Liver (tissue), 9 donors: ENCODE results near the gene ECE1. TPM values are rescaled to one million over a fixed set of nuclear protein-coding genes. Genes with fewer than 3 reads are reported as not detected.

Source experiments
- DNase-seq: peaks from one replicate; pipeline ENCODE4 v3.0.0-alpha.2; 2017; ENCODE audit warnings: low spot score
- H3K27ac ChIP-seq, 2 donors: one replicate each; pipeline ENCODE4 v1.7.0; 2013; ENCODE audit warnings: inconsistent platforms in 2 of 2, low read length in 2 of 2, control low read depth in 1 of 2, low read depth in 1 of 2, mild to moderate bottlenecking in 1 of 2
- H3K27me3 ChIP-seq, 4 donors: one replicate each; pipeline versions ENCODE4 v1.6.1 to v1.7.0; 2013; ENCODE audit warnings: low read length in 3 of 4, inconsistent platforms in 1 of 4, mild to moderate bottlenecking in 1 of 4, moderate library complexity in 1 of 4; ENCODE audit not compliant: control insufficient read depth in 4 of 4, insufficient read depth in 4 of 4
- H3K36me3 ChIP-seq, 4 donors: one replicate each; pipeline versions ENCODE4 v1.6.1 to v1.7.0; 2013; ENCODE audit warnings: low read length in 3 of 4, mild to moderate bottlenecking in 3 of 4, low read depth in 1 of 4, moderate library complexity in 1 of 4; ENCODE audit not compliant: control insufficient read depth in 4 of 4, insufficient read depth in 3 of 4
- H3K4me1 ChIP-seq, 4 donors: one replicate each; pipeline versions ENCODE4 v1.6.1 to v1.7.0; 2013; ENCODE audit warnings: low read length in 3 of 4, mild to moderate bottlenecking in 3 of 4, moderate library complexity in 1 of 4; ENCODE audit not compliant: control insufficient read depth in 4 of 4, insufficient read depth in 4 of 4
- H3K4me3 ChIP-seq, 3 donors: one replicate each; pipeline versions ENCODE4 v1.6.1 to v1.7.0; 2013; ENCODE audit warnings: low read length in 3 of 3, control low read depth in 1 of 3, low read depth in 1 of 3, mild to moderate bottlenecking in 1 of 3
- H3K9ac ChIP-seq, 2 donors: one replicate each; pipeline ENCODE4 v1.7.0; 2013; ENCODE audit warnings: low read length in 2 of 2, mild to moderate bottlenecking in 2 of 2, moderate library complexity in 2 of 2, control low read depth in 1 of 2, low read depth in 1 of 2
- H3K9me3 ChIP-seq, 4 donors: one replicate each; pipeline versions ENCODE4 v1.6.1 to v1.7.0; 2013; ENCODE audit warnings: low read length in 3 of 4; ENCODE audit not compliant: control insufficient read depth in 4 of 4
- FOXA1 ChIP-seq: IDR thresholded peaks from 2 replicates; pipeline ENCODE4 v1.6.1; 2016; ENCODE audit warnings: antibody characterized with exemption
- FOXA2 ChIP-seq: IDR thresholded peaks from 2 replicates; pipeline ENCODE4 v1.6.1; 2016; ENCODE audit warnings: antibody characterized with exemption
- HNF4A ChIP-seq, 2 donors: conservative IDR thresholded peaks; 2 replicates each; pipeline ENCODE4 v1.6.1; 2016; ENCODE audit warnings: antibody characterized with exemption in 2 of 2, mild to moderate bottlenecking in 2 of 2
- HNF4G ChIP-seq: IDR thresholded peaks from 2 replicates; pipeline ENCODE4 v1.6.1; 2016; ENCODE audit warnings: antibody characterized with exemption
- JUND ChIP-seq, 2 donors: IDR thresholded peaks; 2 replicates each; pipeline ENCODE4 v1.6.1; 2016; ENCODE audit warnings: antibody characterized with exemption in 2 of 2
- NR2F2 ChIP-seq: IDR thresholded peaks from 2 replicates; pipeline ENCODE4 v1.6.1; 2016; ENCODE audit warnings: antibody characterized with exemption
- RAD21 ChIP-seq, 2 donors: IDR thresholded peaks; 2 replicates each; pipeline ENCODE4 v1.6.1; 2016; ENCODE audit warnings: antibody characterized with exemption in 2 of 2, mild to moderate bottlenecking in 2 of 2
- RXRA ChIP-seq, 2 donors: IDR thresholded peaks; 2 replicates each; pipeline ENCODE4 v1.6.1; 2017 to 2018; ENCODE audit warnings: antibody characterized with exemption in 2 of 2, mild to moderate bottlenecking in 1 of 2
- SP1 ChIP-seq: IDR thresholded peaks from 2 replicates; pipeline ENCODE4 v1.6.1; 2018; ENCODE audit warnings: antibody characterized with exemption, mild to moderate bottlenecking
- TAF1 ChIP-seq: conservative IDR thresholded peaks from 2 replicates; pipeline ENCODE4 v1.6.1; 2016; ENCODE audit warnings: antibody characterized with exemption, mild to moderate bottlenecking
- YY1 ChIP-seq: IDR thresholded peaks from 2 replicates; pipeline ENCODE4 v1.6.1; 2016; ENCODE audit warnings: antibody characterized with exemption, mild to moderate bottlenecking
- WGBS: extraction: QIAGEN DNeasy Blood & Tissue Kit; methylation state at CpG from one replicate; pipeline ENCODE4 v1.1.7; 2013; 5-methylcytosine and 5-hydroxymethylcytosine counted together
- polyA plus RNA-seq, 2 donors: library from polyadenylated mRNA; stranded (reverse) in 1 of 2; unstranded in 1 of 2; fragments of 200-250 nt in 1 of 2; fragments of >200 nt in 1 of 2; fragmentation: Nextera tagmentation in 1 of 2; extraction: Ambion mirVana in 1 of 2; gene quantifications; one replicate each; pipeline versions ENCODE4 v1.2.1 to v1.2.3, GENCODE V29; 2013 to 2015
- total RNA-seq, 2 donors: library from RNA; depleted of rRNA; stranded (reverse); fragments of >200 nt; gene quantifications; one replicate each; pipeline ENCODE4 v1.2.3, GENCODE V29; 2014
- TF ChIP-seq, protein P1 (sequence below): fragments of 150-350 bp; IDR thresholded peaks from 2 replicates; pipeline ENCODE4 v1.5.1; 2017; ENCODE audit warnings: improper control_type of control experiment, low read depth, low read length; ENCODE audit not compliant: missing input control
- TF ChIP-seq, protein P2 (sequence below): IDR thresholded peaks from 2 replicates; pipeline ENCODE4 v1.6.1; 2016; ENCODE audit warnings: antibody characterized with exemption
- TF ChIP-seq, protein P3 (sequence below): IDR thresholded peaks from 2 replicates; pipeline ENCODE4 v1.6.1; 2016; ENCODE audit warnings: antibody characterized with exemption
- TF ChIP-seq, protein P4 (sequence below): IDR thresholded peaks from 2 replicates; pipeline ENCODE4 v1.6.1; 2016; ENCODE audit warnings: antibody characterized with exemption, mild to moderate bottlenecking
- TF ChIP-seq, protein P5 (sequence below): IDR thresholded peaks from 2 replicates; pipeline ENCODE4 v1.6.1; 2016; ENCODE audit warnings: antibody characterized with exemption
- donor health status: healthy.
- donor health status: healthy.
- donor health status: healthy.
- donor health status: healthy.
- donor health status: healthy.

The ECE1 gene
- total and polyA plus RNA-seq, 4 donors, result 29.3 to 46.4 (median 39.6) TPM

DNA sequence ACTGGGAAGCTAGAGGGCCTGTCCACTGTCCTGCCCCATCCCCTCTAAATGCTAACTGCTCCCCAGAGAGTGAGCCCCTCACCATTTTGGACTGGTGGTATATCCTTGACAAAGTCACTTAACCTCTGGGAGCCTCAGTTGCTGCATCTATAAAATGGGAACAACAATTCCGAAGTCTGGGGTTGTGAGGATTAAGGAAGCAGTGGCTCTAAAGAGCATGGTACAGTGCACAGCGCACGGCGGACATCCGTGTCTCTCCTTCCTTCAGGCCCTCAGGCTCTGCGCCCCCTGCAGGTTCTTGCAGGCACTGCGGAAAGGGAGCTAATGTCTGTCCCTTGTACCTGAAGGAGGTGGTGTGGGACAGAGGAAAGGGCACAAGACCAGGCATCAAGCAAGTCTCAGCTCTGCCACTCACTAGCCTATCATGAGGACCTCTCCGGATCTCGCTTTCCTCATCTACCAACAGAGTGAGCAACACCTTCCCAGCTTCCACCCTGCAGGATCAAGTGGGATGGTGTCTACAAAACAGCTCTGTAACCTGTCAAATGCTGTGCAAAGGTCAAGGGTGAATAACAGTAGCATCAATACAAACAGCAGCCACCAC lies 20.1 kb downstream of the ECE1 start:
- no peak overlapping the region for H3K9ac ChIP-seq
- TF ChIP-seq, protein P1, sequence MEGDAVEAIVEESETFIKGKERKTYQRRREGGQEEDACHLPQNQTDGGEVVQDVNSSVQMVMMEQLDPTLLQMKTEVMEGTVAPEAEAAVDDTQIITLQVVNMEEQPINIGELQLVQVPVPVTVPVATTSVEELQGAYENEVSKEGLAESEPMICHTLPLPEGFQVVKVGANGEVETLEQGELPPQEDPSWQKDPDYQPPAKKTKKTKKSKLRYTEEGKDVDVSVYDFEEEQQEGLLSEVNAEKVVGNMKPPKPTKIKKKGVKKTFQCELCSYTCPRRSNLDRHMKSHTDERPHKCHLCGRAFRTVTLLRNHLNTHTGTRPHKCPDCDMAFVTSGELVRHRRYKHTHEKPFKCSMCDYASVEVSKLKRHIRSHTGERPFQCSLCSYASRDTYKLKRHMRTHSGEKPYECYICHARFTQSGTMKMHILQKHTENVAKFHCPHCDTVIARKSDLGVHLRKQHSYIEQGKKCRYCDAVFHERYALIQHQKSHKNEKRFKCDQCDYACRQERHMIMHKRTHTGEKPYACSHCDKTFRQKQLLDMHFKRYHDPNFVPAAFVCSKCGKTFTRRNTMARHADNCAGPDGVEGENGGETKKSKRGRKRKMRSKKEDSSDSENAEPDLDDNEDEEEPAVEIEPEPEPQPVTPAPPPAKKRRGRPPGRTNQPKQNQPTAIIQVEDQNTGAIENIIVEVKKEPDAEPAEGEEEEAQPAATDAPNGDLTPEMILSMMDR, result peak; percentile 65
- no peak for TF ChIP-seq YY1
- peak; percentile 36 to 78 for TF ChIP-seq RAD21 (IDR thresholded peaks at IDR 0.05)
- peak; percentile 32 to 58 for TF ChIP-seq RXRA (IDR thresholded peaks at IDR 0.05)
- H3K27me3 ChIP-seq, result no peaks in the 10 kb centered on the region
- DNase-seq, result peak; percentile 86
- H3K4me1 ChIP-seq, result peaks cover 26 to 45% (median 37%) of the 10 kb centered on the region in 4 donors
- H3K27ac ChIP-seq, result peak overlapping the region; percentile 28 to 80
- H3K4me3 ChIP-seq, result no peak overlapping the region
- peaks cover 0 to 7% (median 1%) of the 10 kb centered on the region in 4 donors for H3K36me3 ChIP-seq
- WGBS, result 70% methylated on average over 9 of the region's 9 CpGs
- no peaks in the 10 kb centered on the region for H3K9me3 ChIP-seq

DNA sequence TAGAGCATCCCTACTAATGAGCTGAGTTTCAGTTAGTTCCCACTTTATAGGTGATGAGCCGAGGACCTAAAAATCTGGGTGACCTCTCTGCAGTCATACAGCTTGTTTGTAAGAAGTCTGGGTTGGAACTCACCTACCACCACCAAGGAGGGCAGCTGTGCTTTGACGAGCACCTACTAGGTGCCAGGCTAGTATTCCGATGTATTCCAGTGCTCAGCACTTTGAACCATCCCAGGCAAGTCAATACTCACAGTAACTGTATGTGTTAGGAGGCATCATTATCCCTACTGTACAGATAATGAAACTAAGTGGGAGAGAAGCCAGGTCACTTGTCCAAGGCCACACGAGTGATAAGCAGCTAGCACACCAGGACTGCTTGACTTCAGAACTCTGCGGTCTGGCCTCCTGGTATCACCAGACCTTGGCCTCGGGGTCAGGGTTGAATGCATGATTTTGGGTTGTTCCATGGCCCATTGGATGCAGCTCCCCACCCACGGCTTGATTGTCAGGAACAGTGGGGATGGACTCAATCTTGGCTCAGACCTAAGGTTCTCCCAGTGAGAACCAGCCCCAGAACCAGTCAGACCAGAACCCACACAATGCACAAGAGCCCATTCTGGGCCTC lies 20.7 kb downstream of the ECE1 start:
- TF ChIP-seq, protein P2, sequence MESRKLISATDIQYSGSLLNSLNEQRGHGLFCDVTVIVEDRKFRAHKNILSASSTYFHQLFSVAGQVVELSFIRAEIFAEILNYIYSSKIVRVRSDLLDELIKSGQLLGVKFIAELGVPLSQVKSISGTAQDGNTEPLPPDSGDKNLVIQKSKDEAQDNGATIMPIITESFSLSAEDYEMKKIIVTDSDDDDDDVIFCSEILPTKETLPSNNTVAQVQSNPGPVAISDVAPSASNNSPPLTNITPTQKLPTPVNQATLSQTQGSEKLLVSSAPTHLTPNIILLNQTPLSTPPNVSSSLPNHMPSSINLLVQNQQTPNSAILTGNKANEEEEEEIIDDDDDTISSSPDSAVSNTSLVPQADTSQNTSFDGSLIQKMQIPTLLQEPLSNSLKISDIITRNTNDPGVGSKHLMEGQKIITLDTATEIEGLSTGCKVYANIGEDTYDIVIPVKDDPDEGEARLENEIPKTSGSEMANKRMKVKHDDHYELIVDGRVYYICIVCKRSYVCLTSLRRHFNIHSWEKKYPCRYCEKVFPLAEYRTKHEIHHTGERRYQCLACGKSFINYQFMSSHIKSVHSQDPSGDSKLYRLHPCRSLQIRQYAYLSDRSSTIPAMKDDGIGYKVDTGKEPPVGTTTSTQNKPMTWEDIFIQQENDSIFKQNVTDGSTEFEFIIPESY, result peak; percentile 18
- TF ChIP-seq JUND (IDR thresholded peaks at IDR 0.05), result peak in 1 of 2 donors; percentile 63
- TF ChIP-seq, protein P3, sequence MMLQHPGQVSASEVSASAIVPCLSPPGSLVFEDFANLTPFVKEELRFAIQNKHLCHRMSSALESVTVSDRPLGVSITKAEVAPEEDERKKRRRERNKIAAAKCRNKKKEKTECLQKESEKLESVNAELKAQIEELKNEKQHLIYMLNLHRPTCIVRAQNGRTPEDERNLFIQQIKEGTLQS, result no peak
- TF ChIP-seq HNF4A (conservative IDR thresholded peaks at IDR 0.05), result peak; percentile 96 to 97
- TF ChIP-seq, protein P4, sequence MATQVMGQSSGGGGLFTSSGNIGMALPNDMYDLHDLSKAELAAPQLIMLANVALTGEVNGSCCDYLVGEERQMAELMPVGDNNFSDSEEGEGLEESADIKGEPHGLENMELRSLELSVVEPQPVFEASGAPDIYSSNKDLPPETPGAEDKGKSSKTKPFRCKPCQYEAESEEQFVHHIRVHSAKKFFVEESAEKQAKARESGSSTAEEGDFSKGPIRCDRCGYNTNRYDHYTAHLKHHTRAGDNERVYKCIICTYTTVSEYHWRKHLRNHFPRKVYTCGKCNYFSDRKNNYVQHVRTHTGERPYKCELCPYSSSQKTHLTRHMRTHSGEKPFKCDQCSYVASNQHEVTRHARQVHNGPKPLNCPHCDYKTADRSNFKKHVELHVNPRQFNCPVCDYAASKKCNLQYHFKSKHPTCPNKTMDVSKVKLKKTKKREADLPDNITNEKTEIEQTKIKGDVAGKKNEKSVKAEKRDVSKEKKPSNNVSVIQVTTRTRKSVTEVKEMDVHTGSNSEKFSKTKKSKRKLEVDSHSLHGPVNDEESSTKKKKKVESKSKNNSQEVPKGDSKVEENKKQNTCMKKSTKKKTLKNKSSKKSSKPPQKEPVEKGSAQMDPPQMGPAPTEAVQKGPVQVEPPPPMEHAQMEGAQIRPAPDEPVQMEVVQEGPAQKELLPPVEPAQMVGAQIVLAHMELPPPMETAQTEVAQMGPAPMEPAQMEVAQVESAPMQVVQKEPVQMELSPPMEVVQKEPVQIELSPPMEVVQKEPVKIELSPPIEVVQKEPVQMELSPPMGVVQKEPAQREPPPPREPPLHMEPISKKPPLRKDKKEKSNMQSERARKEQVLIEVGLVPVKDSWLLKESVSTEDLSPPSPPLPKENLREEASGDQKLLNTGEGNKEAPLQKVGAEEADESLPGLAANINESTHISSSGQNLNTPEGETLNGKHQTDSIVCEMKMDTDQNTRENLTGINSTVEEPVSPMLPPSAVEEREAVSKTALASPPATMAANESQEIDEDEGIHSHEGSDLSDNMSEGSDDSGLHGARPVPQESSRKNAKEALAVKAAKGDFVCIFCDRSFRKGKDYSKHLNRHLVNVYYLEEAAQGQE, result peak; percentile 33
- peak; percentile 81 for TF ChIP-seq HNF4G
- TF ChIP-seq, protein P5, sequence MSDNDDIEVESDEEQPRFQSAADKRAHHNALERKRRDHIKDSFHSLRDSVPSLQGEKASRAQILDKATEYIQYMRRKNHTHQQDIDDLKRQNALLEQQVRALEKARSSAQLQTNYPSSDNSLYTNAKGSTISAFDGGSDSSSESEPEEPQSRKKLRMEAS, result peak; percentile 76
- TF ChIP-seq YY1, result no peak
- no peak for TF ChIP-seq TAF1
- TF ChIP-seq RXRA (IDR thresholded peaks at IDR 0.05), result peak; percentile 79 to 91
- TF ChIP-seq RAD21 (IDR thresholded peaks at IDR 0.05), result no peak
- TF ChIP-seq NR2F2, result peak; percentile 95
- peak; percentile 79 for TF ChIP-seq SP1
- no peak for TF ChIP-seq FOXA1
- peak; percentile 36 for TF ChIP-seq FOXA2
- Histone ChIP-seq H3K9me3 (no peaks in the 10 kb centered on the region), H3K27me3 (no peaks in the 10 kb centered on the region), H3K27ac (peak overlapping the region; percentile 28 to 80), H3K9ac (peak overlapping the region in 1 of 2 donors; percentile 18), H3K4me1 (peaks cover 26 to 45% (median 37%) of the 10 kb centered on the region in 4 donors), H3K36me3 (peaks cover 0 to 7% (median 1%) of the 10 kb centered on the region in 4 donors), H3K4me3 (no peak overlapping the region)
- DNase-seq, result no peak
- WGBS, result 36% methylated on average over 7 of the region's 7 CpGs
